NB4 (cell line): Measurements from ENCODE around the gene RABEP1.

Source experiments
- DNase-seq: peaks from one replicate; pipeline ENCODE4 v3.0.0; 2010; ENCODE audit warnings: low read depth
- H3K4me3 ChIP-seq: one replicate; pipeline ENCODE4 v1.5.1; 2011; ENCODE audit warnings: mild to moderate bottlenecking, low read depth, low read length, moderate library complexity
- MYC ChIP-seq: IDR thresholded peaks from 2 replicates; pipeline ENCODE4 v1.6.1; 2011; ENCODE audit warnings: low read depth, low read length
- POLR2A ChIP-seq: IDR thresholded peaks from 2 replicates; pipeline ENCODE4 v1.6.1; 2011; ENCODE audit warnings: mild to moderate bottlenecking; ENCODE audit not compliant: insufficient read length; ENCODE audit errors: extremely low read depth
- TF ChIP-seq, protein P1 (sequence below): IDR thresholded peaks from 2 replicates; pipeline ENCODE4 v1.6.1; 2011; ENCODE audit warnings: low read depth, low read length
- TF ChIP-seq, protein P2 (sequence below): IDR thresholded peaks from one replicate; pipeline ENCODE4 v1.5.1; 2012; ENCODE audit warnings: low read depth, low read length

Gene RABEP1

DNA sequence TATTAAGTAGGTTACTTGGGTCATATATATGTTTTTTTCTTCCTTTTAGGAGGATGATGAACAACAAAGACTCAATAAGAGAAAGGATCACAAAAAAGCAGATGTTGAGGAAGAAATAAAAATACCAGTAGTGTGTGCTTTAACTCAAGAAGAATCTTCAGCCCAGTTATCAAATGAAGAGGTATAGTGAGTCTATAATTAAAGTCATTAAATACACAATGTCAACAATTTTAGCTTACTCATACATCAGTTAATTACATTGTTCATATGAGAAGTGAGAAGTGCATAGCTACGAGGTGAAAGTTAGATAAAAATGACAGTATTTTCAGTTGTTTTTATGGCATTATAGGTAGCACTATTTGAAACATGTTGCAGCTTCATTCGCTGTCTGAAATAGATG is 72.2 kb downstream of the RABEP1 start:
- DNase-seq, result no peak
- TF ChIP-seq, protein P1, sequence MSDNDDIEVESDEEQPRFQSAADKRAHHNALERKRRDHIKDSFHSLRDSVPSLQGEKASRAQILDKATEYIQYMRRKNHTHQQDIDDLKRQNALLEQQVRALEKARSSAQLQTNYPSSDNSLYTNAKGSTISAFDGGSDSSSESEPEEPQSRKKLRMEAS, result no peak
- TF ChIP-seq MYC (no peak), POLR2A (no peak)

DNA sequence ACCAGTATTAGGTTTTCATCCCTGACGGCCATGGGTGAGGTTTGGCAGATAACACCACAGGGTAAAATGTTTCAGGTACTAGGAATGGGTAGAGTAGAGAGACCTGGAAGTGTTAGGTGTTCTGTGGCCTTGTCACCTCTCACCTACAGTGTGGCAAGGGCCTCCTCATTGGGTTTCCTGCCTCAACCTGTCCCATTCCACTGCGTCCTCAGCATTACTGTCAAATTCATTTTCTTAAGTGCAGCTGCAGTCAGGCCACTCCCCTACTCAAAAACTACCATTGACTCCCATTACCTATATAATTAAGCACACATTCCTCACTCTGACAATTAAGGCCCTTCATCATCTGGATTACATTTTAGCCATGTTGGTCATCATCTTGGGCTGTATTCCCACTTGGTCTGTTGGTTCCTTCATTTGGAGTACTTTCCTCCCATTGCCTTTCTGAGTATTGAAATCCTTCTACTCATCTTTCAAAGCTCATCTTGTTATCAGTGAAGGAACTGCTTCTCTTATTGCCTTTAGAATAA is 72.9 kb downstream of the RABEP1 start:
- no peak overlapping the region for H3K4me3 ChIP-seq
- DNase-seq, result no peak
- TF ChIP-seq, protein P1, result no peak
- TF ChIP-seq POLR2A, result no peak
- no peak for TF ChIP-seq MYC
- TF ChIP-seq, protein P2, sequence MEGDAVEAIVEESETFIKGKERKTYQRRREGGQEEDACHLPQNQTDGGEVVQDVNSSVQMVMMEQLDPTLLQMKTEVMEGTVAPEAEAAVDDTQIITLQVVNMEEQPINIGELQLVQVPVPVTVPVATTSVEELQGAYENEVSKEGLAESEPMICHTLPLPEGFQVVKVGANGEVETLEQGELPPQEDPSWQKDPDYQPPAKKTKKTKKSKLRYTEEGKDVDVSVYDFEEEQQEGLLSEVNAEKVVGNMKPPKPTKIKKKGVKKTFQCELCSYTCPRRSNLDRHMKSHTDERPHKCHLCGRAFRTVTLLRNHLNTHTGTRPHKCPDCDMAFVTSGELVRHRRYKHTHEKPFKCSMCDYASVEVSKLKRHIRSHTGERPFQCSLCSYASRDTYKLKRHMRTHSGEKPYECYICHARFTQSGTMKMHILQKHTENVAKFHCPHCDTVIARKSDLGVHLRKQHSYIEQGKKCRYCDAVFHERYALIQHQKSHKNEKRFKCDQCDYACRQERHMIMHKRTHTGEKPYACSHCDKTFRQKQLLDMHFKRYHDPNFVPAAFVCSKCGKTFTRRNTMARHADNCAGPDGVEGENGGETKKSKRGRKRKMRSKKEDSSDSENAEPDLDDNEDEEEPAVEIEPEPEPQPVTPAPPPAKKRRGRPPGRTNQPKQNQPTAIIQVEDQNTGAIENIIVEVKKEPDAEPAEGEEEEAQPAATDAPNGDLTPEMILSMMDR, result no peak

More for the DNA sequence above, 72.2 kb downstream of the RABEP1 start:
- no peak overlapping the region for H3K4me3 ChIP-seq

DNA sequence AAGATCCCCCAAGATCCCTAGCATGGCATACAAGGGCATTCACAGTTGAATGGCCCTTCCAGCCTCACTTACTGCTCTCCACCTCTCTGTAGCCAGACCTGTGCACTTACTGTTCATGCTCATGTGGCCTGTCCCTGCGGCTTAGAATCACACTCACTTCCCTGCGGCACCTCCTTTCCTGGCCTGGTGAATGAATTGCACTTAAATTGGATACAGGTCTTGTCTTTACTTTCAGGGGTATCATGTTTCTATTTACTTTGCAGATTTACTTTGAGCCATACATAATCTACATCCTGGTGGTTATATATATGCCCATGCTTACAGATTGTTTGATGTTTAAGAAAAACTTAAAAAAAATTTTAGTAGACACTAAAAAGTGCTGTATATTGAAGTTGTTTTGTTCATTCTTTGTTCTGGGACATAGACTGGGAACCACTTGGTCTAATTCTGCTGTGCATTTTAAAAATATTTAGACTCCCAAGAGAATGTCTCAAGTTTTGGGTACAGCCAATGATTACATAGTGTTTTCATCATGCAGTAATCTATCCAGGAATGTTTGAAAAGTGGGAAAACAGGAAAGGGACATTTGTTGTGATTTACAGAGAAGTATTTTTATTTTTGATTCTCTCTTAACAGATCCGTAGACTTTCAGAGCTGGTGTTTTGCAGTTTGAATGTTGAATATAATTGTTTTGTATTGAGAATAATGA is 73.5 kb downstream of the RABEP1 start:
- no peak for DNase-seq
- no peak overlapping the region for H3K4me3 ChIP-seq
- TF ChIP-seq, protein P1, result no peak
- no peak for TF ChIP-seq MYC
- TF ChIP-seq, protein P2, result no peak
- no peak for TF ChIP-seq POLR2A

DNA sequence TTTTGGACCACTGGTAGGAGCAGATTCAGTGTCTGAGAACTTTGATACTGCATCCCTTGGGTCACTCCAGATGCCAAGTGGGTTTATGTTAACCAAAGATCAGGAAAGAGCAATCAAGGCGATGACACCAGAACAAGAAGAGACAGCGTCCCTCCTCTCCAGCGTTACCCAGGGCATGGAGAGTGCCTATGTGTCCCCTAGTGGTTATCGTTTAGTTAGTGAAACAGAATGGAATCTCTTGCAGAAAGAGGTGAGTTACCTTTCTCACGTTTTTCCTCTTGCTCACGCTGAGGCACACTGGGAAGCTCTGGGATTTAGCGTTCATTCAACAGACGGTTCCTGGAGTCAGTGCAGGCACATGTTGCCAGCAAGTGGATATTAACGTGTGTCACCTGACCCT is 79.3 kb downstream of the RABEP1 start:
- H3K4me3 ChIP-seq, result no peak overlapping the region
- TF ChIP-seq, protein P1, result no peak
- TF ChIP-seq POLR2A (no peak), MYC (no peak)
- TF ChIP-seq, protein P2, result no peak
- no peak for DNase-seq

DNA sequence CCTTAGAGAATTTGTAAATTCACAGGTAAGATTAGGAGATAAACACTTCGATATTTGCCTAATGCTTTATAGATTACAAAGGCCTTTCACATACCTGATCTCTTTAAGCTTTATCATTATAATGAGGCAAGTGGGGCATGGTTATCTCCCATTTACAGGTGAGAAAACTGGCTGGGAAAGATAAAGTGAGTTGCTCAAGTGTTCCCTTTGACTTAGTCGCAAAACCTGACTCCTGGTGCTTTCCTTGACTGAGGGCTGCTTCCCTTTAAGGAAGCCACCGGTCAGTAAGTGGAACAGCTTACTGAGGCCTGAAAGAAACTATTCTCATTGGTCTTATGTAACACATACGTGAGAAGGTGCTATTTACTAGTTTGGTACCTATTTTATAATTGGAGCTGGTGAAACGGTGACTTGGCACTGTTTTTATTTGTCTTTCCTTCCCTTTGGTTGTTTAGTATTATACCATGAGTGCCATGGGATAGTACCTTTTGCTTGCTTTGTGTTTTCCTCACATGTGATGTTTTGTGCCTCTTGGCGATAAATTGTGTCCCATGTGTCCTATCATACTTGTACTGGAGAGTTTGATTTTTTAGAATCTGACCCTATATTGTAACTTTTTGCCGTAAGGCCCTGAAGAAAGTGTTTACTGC is 80.2 kb downstream of the RABEP1 start:
- DNase-seq, result no peak
- TF ChIP-seq MYC (no peak), POLR2A (no peak)
- TF ChIP-seq, protein P2, result no peak
- TF ChIP-seq, protein P1, result no peak
- no peak overlapping the region for H3K4me3 ChIP-seq

DNA sequence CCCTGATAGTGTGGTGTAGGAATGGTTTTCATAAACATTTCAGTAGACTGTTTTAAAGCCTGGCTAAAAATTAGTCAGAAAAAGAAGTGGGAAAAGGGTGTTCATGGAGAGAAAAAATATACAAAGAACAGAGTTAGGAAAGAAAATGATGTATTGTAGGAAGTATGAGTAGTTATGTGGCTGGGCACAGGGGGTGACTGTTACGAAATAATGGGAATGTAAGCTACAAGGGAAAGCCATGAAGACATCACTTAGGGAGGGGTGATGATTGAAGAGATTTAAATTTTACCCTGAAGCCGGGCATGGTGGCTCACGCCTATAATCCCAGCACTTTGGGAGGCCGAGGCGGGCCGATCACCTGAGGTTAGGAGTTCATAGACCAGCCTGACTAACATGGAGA is 82.1 kb downstream of the RABEP1 start:
- TF ChIP-seq POLR2A (no peak), MYC (no peak)
- TF ChIP-seq, protein P1, result no peak
- TF ChIP-seq, protein P2, result no peak
- DNase-seq, result no peak

More for the DNA sequence above, 82.1 kb downstream of the RABEP1 start:
- no peak overlapping the region for H3K4me3 ChIP-seq
